ENCODE data around the gene CNIH3. TPM values are rescaled to one million over a fixed set of nuclear protein-coding genes. Genes with fewer than 3 reads are reported as not detected.

The CNIH3 gene
- total RNA-seq, 1 experiment from 2014 or later: 1.8 TPM

- Histone ChIP-seq H3K27me3 (ENCODE audit: insufficient read depth, low read length) (no peaks in the 10 kb centered on the region), H3K79me2 (ENCODE audit: insufficient read depth, low read length) (no peaks in the 10 kb centered on the region), H3K9ac (ENCODE audit: low read length) (no peak overlapping the region), H3K36me3 (ENCODE audit: control insufficient read depth in 1 of 2, insufficient read depth in 2 of 2, low read length in 2 of 2) (no peaks in the 10 kb centered on the region), H3K4me1 (ENCODE audit: control insufficient read depth in 1 of 2, insufficient read depth in 2 of 2, low read length in 2 of 2) (no peaks in the 10 kb centered on the region; a peak in 1 of 4 replicates), H3K9me3 (ENCODE audit: control insufficient read depth in 1 of 2, insufficient read depth in 1 of 2, low read depth in 1 of 2, low read length in 2 of 2) (no peaks in the 10 kb centered on the region), H3K27ac (ENCODE audit: low read depth, low read length) (no peak overlapping the region), H3K4me3 (replicated peaks in 1 of 2; ENCODE audit: low read depth in 1 of 2, low read length in 2 of 2) (no peak overlapping the region), H2AFZ (ENCODE audit: low read depth, low read length, poor library complexity, severe bottlenecking) (no peak overlapping the region), H3K4me2 (ENCODE audit: low read length) (no peak overlapping the region), H3K9me2 (ENCODE audit: insufficient read depth) (no peaks in the 10 kb centered on the region), H4K20me1 (ENCODE audit: insufficient read depth) (no peaks in the 10 kb centered on the region)
- BruUV-seq (replicated peaks): no TSS peak
- ChIA-PET POLR2A (no interaction called here), RAD21 (ENCODE audit: low non-redundant PET in 1 of 2, low total read pairs in 2 of 2, uncharacterized antibody in 2 of 2, unreplicated experiment in 2 of 2) (no interaction called here), CTCF (no interaction called here)
- intact Hi-C loops (cut with micrococcal nuclease): no loop called here
- no peak for ATAC-seq
- no peak for TF ChIP-seq SIN3A (IDR thresholded peaks at IDR 0.05; ENCODE audit: low read depth)
- TF ChIP-seq TCF7L2 (IDR thresholded peaks at IDR 0.05; ENCODE audit: borderline replicate concordance, extremely low read depth, insufficient read depth, insufficient read length): no peak
- no peak for TF ChIP-seq YY1 (IDR thresholded peaks at IDR 0.05; ENCODE audit: extremely low read depth, insufficient replicate concordance, low read depth, low read length)
- DNase-seq (ENCODE audit: low read depth, low spot score): no peak
Observed at GRCh38 chr1:224696021-224696420, 79.9 kb downstream of the CNIH3 start.

- no peaks in the 10 kb centered on the region for H3K79me2 ChIP-seq (ENCODE audit: insufficient read depth, low read length)
- H3K36me3 ChIP-seq (ENCODE audit: control insufficient read depth in 1 of 2, insufficient read depth in 2 of 2, low read length in 2 of 2): no peaks in the 10 kb centered on the region
- no peaks in the 10 kb centered on the region for H3K9me3 ChIP-seq (ENCODE audit: control insufficient read depth in 1 of 2, insufficient read depth in 1 of 2, low read depth in 1 of 2, low read length in 2 of 2)
- ChIA-PET RAD21 (ENCODE audit: low non-redundant PET in 1 of 2, low total read pairs in 2 of 2, uncharacterized antibody in 2 of 2, unreplicated experiment in 2 of 2) (no interaction called here), CTCF (no interaction called here), POLR2A (no interaction called here)
- BruUV-seq (replicated peaks): no TSS peak
- intact Hi-C loops (cut with micrococcal nuclease): no loop called here
- H3K9me2 ChIP-seq (ENCODE audit: insufficient read depth): no peaks in the 10 kb centered on the region
- H3K27me3 ChIP-seq (ENCODE audit: insufficient read depth, low read length): no peaks in the 10 kb centered on the region
- H3K9ac ChIP-seq (ENCODE audit: low read length): no peak overlapping the region
- ATAC-seq: no peak
- H3K4me1 ChIP-seq (ENCODE audit: control insufficient read depth in 1 of 2, insufficient read depth in 2 of 2, low read length in 2 of 2): no peaks in the 10 kb centered on the region; a peak in 1 of 4 replicates
- H3K4me3 ChIP-seq (replicated peaks in 1 of 2; ENCODE audit: low read depth in 1 of 2, low read length in 2 of 2): no peak overlapping the region
- H4K20me1 ChIP-seq (ENCODE audit: insufficient read depth): no peaks in the 10 kb centered on the region
- TF ChIP-seq SRF (IDR thresholded peaks at IDR 0.05; ENCODE audit: low read depth) (no peak), FOSL1 (IDR thresholded peaks at IDR 0.05; ENCODE audit: low read depth) (peak; percentile 65), CEBPB (IDR thresholded peaks at IDR 0.05; ENCODE audit: low read depth) (no peak), REST (IDR thresholded peaks at IDR 0.05; ENCODE audit: low read depth) (no peak), EZH2phosphoT487 (IDR thresholded peaks at IDR 0.05; ENCODE audit: borderline replicate concordance) (no peak), YY1 (IDR thresholded peaks at IDR 0.05; ENCODE audit: extremely low read depth, insufficient replicate concordance, low read depth, low read length) (no peak), MAX (IDR thresholded peaks at IDR 0.05) (peak; percentile 65), TCF7L2 (IDR thresholded peaks at IDR 0.05; ENCODE audit: borderline replicate concordance, extremely low read depth, insufficient read depth, insufficient read length) (no peak), SP1 (IDR thresholded peaks at IDR 0.05; ENCODE audit: low read depth) (no peak)
- no peak overlapping the region for H3K4me2 ChIP-seq (ENCODE audit: low read length)
- H3K27ac ChIP-seq (ENCODE audit: low read depth, low read length): no peak overlapping the region
- DNase-seq (ENCODE audit: low read depth, low spot score): no peak
- H2AFZ ChIP-seq (ENCODE audit: low read depth, low read length, poor library complexity, severe bottlenecking): no peak overlapping the region
Observed at GRCh38 chr1:224696891-224697765, 81.0 kb downstream of the CNIH3 start.

Measured in HCT116 (cell line).